ENCODE measurements around the gene SORBS2. TPM values are rescaled to one million over a fixed set of nuclear protein-coding genes. Genes with fewer than 3 reads are reported as not detected.

SORBS2 gene
- total RNA-seq, 2 donors from 2014 or later, result 7.0 to 13.8 TPM

- Mint-ChIP-seq H3K27me3 (ENCODE audit: insufficient read depth) (peaks cover 4% of the 10 kb centered on the region), H3K4me3 (no peak overlapping the region), H3K4me1 (peaks cover 2% of the 10 kb centered on the region), H3K27ac (no peak overlapping the region), H3K36me3 (ENCODE audit: low read depth) (peaks cover 2% of the 10 kb centered on the region), H3K9me3 (peaks cover 6% of the 10 kb centered on the region)
- peaks cover 9% of the 10 kb centered on the region for H3K9me3 ChIP-seq (ENCODE audit: control insufficient read depth, low read length)
- TF ChIP-seq CTCF (conservative IDR thresholded peaks at IDR 0.05), result no peak
- H3K27ac ChIP-seq (ENCODE audit: low read depth, low read length), result no peak overlapping the region
- DNase-seq, result no peak
- H3K27me3 ChIP-seq (ENCODE audit: control insufficient read depth, insufficient read depth, low read length, poor library complexity, severe bottlenecking), result no peaks in the 10 kb centered on the region
- H3K36me3 ChIP-seq (ENCODE audit: control insufficient read depth, insufficient read depth, low read length), result no peaks in the 10 kb centered on the region
- H3K4me3 ChIP-seq (ENCODE audit: low read length), result no peak overlapping the region
- no peak overlapping the region for H3K9ac ChIP-seq (ENCODE audit: extremely low read depth, low read length, poor library complexity, severe bottlenecking)
- no peaks in the 10 kb centered on the region for H3K4me1 ChIP-seq (ENCODE audit: control insufficient read depth, insufficient read depth, low read length)
- 81 to 90% methylated on average over 3 to 4 of the region's 4 CpGs for WGBS, 2 experiments (ENCODE audit: insufficient coverage in 1 of 2, insufficient read length in 1 of 2)
These were observed 81.6 kb downstream of the SORBS2 start for GRCh38 chr4:185730387-185730786.

- Mint-ChIP-seq H3K27me3 (ENCODE audit: insufficient read depth) (peaks cover 4% of the 10 kb centered on the region), H3K4me1 (peaks cover 5% of the 10 kb centered on the region), H3K4me3 (no peak overlapping the region), H3K36me3 (ENCODE audit: low read depth) (peaks cover 2% of the 10 kb centered on the region), H3K27ac (no peak overlapping the region), H3K9me3 (peaks cover 6% of the 10 kb centered on the region)
- H3K36me3 ChIP-seq (ENCODE audit: control insufficient read depth, insufficient read depth, low read length), result no peaks in the 10 kb centered on the region
- H3K27me3 ChIP-seq (ENCODE audit: control insufficient read depth, insufficient read depth, low read length, poor library complexity, severe bottlenecking), result no peaks in the 10 kb centered on the region
- H3K4me3 ChIP-seq (ENCODE audit: low read length), result no peak overlapping the region
- TF ChIP-seq CTCF (conservative IDR thresholded peaks at IDR 0.05), result no peak
- H3K4me1 ChIP-seq (ENCODE audit: control insufficient read depth, insufficient read depth, low read length), result no peaks in the 10 kb centered on the region
- H3K9ac ChIP-seq (ENCODE audit: extremely low read depth, low read length, poor library complexity, severe bottlenecking), result no peak overlapping the region
- H3K9me3 ChIP-seq (ENCODE audit: control insufficient read depth, low read length), result peaks cover 9% of the 10 kb centered on the region
- H3K27ac ChIP-seq (ENCODE audit: low read depth, low read length), result no peak overlapping the region
- DNase-seq, result no peak
- WGBS, 2 experiments (ENCODE audit: insufficient coverage in 1 of 2, insufficient read length in 1 of 2), result 93 to 97% methylated on average over 3 to 4 of the region's 4 CpGs
These were observed 82.6 kb downstream of the SORBS2 start for GRCh38 chr4:185729391-185729804.

GRCh38 chr4:185728893-185729292 lies 83.1 kb downstream of the SORBS2 start:
- 96% methylated on average over 2 of the region's 2 CpGs; no CpG with 5 or more reads in 1 of the 2 experiments for whole genome bisulfite sequencing, 2 experiments (ENCODE audit: insufficient coverage in 1 of 2, insufficient read length in 1 of 2)
- Histone ChIP-seq H3K36me3 (ENCODE audit: control insufficient read depth, insufficient read depth, low read length) (no peaks in the 10 kb centered on the region), H3K4me3 (ENCODE audit: low read length) (no peak overlapping the region), H3K9ac (ENCODE audit: extremely low read depth, low read length, poor library complexity, severe bottlenecking) (no peak overlapping the region), H3K4me1 (ENCODE audit: control insufficient read depth, insufficient read depth, low read length) (no peaks in the 10 kb centered on the region), H3K9me3 (ENCODE audit: control insufficient read depth, low read length) (peaks cover 9% of the 10 kb centered on the region), H3K27me3 (ENCODE audit: control insufficient read depth, insufficient read depth, low read length, poor library complexity, severe bottlenecking) (no peaks in the 10 kb centered on the region), H3K27ac (ENCODE audit: low read depth, low read length) (no peak overlapping the region)
- no peak for DNase-seq
- no peak for TF ChIP-seq CTCF (conservative IDR thresholded peaks at IDR 0.05)
- peaks cover 5% of the 10 kb centered on the region for H3K4me1 Mint-ChIP-seq
- H3K9me3 Mint-ChIP-seq, result peaks cover 6% of the 10 kb centered on the region
- H3K27ac Mint-ChIP-seq, result no peak overlapping the region
- no peak overlapping the region for H3K4me3 Mint-ChIP-seq
- peaks cover 2% of the 10 kb centered on the region for H3K36me3 Mint-ChIP-seq (ENCODE audit: low read depth)
- peaks cover 2% of the 10 kb centered on the region for H3K27me3 Mint-ChIP-seq (ENCODE audit: insufficient read depth)

All from endodermal cell (in vitro differentiated cells).